Measurements from ENCODE around the gene TTC13. TPM values are rescaled to one million over a fixed set of nuclear protein-coding genes. Genes with fewer than 3 reads are reported as not detected.

Gene TTC13
- total RNA-seq, 4 donors from 2014 or later = 44.8 to 178 (median 117) TPM

DNA sequence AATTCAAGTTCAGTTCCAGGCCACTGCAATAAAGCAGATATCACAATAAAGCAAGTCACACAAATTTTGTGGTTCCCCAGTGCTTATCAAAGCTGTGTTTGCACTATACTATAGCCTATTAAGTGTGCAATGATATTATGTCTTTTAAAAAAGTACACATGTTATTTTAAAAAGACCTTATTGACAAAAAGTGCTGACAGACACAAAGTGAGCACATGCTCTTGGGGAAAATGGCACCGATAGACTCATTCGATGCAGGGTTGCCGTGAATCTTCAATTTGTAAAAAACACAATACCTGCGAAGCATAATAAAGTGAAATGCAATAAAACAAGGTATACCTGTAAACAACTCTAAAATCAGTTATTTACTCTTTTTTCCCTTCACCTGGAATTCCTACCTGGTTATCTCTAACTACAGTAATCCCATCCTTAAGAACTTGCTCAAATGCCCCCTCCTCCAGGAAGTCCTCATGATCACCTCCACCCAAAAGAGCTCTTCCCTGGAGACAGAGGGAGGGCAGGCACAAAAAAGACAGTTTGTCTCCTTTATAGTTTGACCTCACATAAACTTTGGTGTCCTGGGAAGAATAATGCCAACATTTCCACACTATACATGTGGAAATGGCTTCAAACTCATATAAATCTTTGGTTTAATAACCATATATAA is 100.6 kb downstream of the TTC13 start:
- intact Hi-C loops (cut with DNase I; ENCODE audit: low total_unique reads) = no loop called here
- in situ Hi-C loops (cut with MboI; ENCODE audit: low pct_ligation_motif_present in 1 of 4, low pct_unique_long_range_greater_than_20kb in 1 of 4, low sequenced_read_pairs in 3 of 4) = no loop called here
- 86 to 93% methylated on average over 3 to 4 of the region's 4 CpGs for whole genome bisulfite sequencing, 2 donors (ENCODE audit: low coverage in 1 of 2)
- peak overlapping the region in 2 of 4 donors; percentile 16 to 54 for H3K27ac ChIP-seq
- H3K4me1 ChIP-seq = peaks cover 0 to 6% (median 0%) of the 10 kb centered on the region in 4 donors
- no peaks in the 10 kb centered on the region for H3K36me3 ChIP-seq
- no peak for DNase-seq
- H3K9me3 ChIP-seq = no peaks in the 10 kb centered on the region
- TF ChIP-seq POLR2A (IDR thresholded peaks at IDR 0.05) = no peak
- TF ChIP-seq EP300 (IDR thresholded peaks at IDR 0.05; ENCODE audit: low read depth) = no peak
- no peak for TF ChIP-seq POLR2AphosphoS5 (IDR thresholded peaks at IDR 0.05)
- no peak for TF ChIP-seq CTCF (IDR thresholded peaks at IDR 0.05)
- H3K27me3 ChIP-seq = no peaks in the 10 kb centered on the region
- no peak overlapping the region for H3K4me3 ChIP-seq

DNA sequence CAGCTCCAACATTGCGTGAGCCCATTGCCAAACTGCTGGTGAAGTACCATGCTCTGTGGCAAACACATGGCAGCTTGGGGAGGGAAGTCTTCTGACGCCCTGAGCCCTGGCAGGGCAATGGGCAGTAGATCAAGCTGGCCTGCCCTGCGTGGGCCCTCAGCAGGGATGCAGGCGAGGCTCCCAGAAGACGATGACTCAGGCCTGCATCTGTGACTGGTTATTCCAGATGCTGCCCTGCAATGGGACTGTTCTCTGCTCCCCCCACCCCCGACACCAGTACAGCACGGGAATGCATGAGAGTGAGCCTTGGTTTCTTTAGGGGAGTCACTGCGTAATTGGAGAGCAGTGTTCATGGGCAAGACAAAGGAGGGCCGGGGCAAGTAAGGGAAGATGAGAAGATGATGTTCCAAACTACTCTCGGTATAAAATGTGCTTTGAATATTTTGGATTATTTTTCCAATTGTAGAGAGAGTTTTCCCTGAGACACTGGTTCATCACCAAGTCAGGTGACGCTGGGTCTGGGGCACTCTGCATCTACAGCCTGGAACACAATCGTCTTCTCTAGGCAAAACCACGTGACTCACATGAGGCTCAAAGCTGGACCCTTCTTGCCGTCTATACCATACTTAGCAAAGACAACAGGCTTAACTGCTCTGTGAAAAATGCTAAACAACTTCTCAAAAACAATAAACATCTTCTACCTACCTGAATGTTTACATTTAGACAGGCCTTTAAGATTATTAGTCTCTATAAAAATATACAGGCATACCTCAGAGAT is 101.3 kb downstream of the TTC13 start:
- Histone ChIP-seq H3K4me1 (peaks cover 0 to 6% (median 0%) of the 10 kb centered on the region in 4 donors), H3K36me3 (no peaks in the 10 kb centered on the region), H3K27ac (no peak overlapping the region), H3K9me3 (no peaks in the 10 kb centered on the region), H3K4me3 (no peak overlapping the region), H3K27me3 (no peaks in the 10 kb centered on the region)
- intact Hi-C loops (cut with DNase I; ENCODE audit: low total_unique reads) (no loop called here), in situ Hi-C loops (cut with MboI; ENCODE audit: low pct_ligation_motif_present in 1 of 4, low pct_unique_long_range_greater_than_20kb in 1 of 4, low sequenced_read_pairs in 3 of 4) (no loop called here)
- TF ChIP-seq EP300 (IDR thresholded peaks at IDR 0.05; ENCODE audit: low read depth) (no peak), POLR2A (IDR thresholded peaks at IDR 0.05) (no peak), CTCF (IDR thresholded peaks at IDR 0.05) (no peak), POLR2AphosphoS5 (IDR thresholded peaks at IDR 0.05) (no peak)
- DNase-seq = no peak
- 80 to 82% methylated on average over 1 to 14 of the region's 14 CpGs for WGBS, 2 donors (ENCODE audit: low coverage in 1 of 2)

DNA sequence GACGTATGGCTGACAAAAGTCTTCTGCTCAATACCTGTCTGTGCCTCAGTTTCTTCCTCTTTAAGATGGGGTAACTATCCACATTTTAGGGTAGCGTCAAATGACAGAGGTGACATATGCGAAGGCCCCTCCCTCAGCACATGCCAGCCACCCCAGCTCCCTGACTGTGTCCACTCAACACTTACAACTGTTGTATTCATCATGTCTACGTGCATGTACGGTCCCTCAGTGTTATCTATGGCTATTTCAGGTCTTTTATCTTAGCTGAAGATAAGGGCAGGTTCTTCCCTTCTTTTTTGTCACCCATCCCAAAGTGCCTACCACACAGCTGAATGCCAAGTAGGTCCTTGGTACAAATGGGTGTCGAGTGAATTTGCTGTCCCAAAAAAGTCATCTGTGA is 102.0 kb downstream of the TTC13 start:
- no peak overlapping the region for H3K27ac ChIP-seq
- DNase-seq = no peak
- H3K4me3 ChIP-seq = no peak overlapping the region
- no peaks in the 10 kb centered on the region for H3K36me3 ChIP-seq
- intact Hi-C loops (cut with DNase I; ENCODE audit: low total_unique reads) = no loop called here
- no peaks in the 10 kb centered on the region for H3K27me3 ChIP-seq
- H3K4me1 ChIP-seq = peaks cover 0 to 6% (median 0%) of the 10 kb centered on the region in 4 donors
- no peak for TF ChIP-seq POLR2A (IDR thresholded peaks at IDR 0.05)
- TF ChIP-seq EP300 (IDR thresholded peaks at IDR 0.05; ENCODE audit: low read depth) = no peak
- TF ChIP-seq CTCF (IDR thresholded peaks at IDR 0.05) = no peak
- TF ChIP-seq POLR2AphosphoS5 (IDR thresholded peaks at IDR 0.05) = no peak
- WGBS, 2 donors (ENCODE audit: low coverage in 1 of 2) = 70 to 87% methylated on average over 2 to 6 of the region's 6 CpGs
- in situ Hi-C loops (cut with MboI; ENCODE audit: low pct_ligation_motif_present in 1 of 4, low pct_unique_long_range_greater_than_20kb in 1 of 4, low sequenced_read_pairs in 3 of 4) = no loop called here
- H3K9me3 ChIP-seq = no peaks in the 10 kb centered on the region

DNA sequence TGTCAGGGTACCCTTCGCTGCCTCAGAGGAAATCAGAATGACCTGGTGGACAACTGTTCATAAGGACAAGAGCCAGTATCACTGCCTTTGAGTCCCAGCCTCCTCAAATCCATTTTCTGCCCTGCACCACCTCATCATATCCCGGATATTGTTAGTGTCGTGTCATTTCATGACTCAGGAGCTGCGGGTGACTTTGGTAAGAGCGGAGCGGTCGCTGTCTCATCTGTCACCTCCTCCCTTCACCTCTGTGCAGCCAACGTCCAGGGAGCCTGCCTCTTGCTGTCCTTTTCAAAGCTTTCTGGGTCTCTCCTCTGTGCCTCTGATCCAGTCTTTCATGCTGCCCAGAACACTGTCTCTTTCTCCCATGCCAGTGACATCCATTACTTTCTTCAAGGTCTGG is 103.3 kb downstream of the TTC13 start:
- H3K27ac ChIP-seq = no peak overlapping the region
- H3K4me3 ChIP-seq = no peak overlapping the region
- intact Hi-C loops (cut with DNase I; ENCODE audit: low total_unique reads) (no loop called here), in situ Hi-C loops (cut with MboI; ENCODE audit: low pct_ligation_motif_present in 1 of 4, low pct_unique_long_range_greater_than_20kb in 1 of 4, low sequenced_read_pairs in 3 of 4) (no loop called here)
- 79 to 88% methylated on average over 3 to 8 of the region's 8 CpGs for WGBS, 2 donors (ENCODE audit: low coverage in 1 of 2)
- no peak for TF ChIP-seq POLR2AphosphoS5 (IDR thresholded peaks at IDR 0.05)
- TF ChIP-seq POLR2A (IDR thresholded peaks at IDR 0.05) = no peak
- no peak for TF ChIP-seq CTCF (IDR thresholded peaks at IDR 0.05)
- TF ChIP-seq EP300 (IDR thresholded peaks at IDR 0.05; ENCODE audit: low read depth) = no peak
- H3K9me3 ChIP-seq = no peaks in the 10 kb centered on the region
- no peak for DNase-seq
- peaks cover 0 to 6% (median 0%) of the 10 kb centered on the region in 4 donors for H3K4me1 ChIP-seq
- H3K27me3 ChIP-seq = no peaks in the 10 kb centered on the region
- H3K36me3 ChIP-seq = no peaks in the 10 kb centered on the region
